ENCODE measurements around the gene ZDHHC17. TPM values are rescaled to one million over a fixed set of nuclear protein-coding genes. Genes with fewer than 3 reads are reported as not detected.

ZDHHC17 gene
- total and polyA plus RNA-seq, 2 donors from 2014 or later = 7.7 to 39.5 TPM

DNA sequence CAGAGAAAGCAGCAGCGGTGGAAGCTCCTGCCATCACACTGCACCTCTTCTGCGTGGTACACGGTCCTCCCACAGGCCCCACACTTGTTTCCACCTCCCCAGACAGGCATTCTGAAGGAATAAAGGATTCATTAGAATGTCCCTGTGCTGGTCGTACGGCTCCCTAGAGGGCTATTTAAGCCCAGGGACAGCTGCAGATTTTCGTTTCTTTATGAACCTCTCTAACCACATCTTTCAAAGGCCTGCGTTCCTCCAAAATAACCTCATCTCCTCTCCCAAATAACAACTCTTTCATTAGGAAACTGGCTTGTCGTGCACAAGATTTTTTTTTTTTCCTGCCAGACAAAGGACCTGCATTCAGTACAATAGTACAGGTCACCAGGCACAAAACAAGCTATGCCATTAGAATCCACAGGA lies 102.2 kb downstream of the ZDHHC17 start:
- intact Hi-C loops (cut with DNase I) = no loop called here
- TF ChIP-seq, protein P1, sequence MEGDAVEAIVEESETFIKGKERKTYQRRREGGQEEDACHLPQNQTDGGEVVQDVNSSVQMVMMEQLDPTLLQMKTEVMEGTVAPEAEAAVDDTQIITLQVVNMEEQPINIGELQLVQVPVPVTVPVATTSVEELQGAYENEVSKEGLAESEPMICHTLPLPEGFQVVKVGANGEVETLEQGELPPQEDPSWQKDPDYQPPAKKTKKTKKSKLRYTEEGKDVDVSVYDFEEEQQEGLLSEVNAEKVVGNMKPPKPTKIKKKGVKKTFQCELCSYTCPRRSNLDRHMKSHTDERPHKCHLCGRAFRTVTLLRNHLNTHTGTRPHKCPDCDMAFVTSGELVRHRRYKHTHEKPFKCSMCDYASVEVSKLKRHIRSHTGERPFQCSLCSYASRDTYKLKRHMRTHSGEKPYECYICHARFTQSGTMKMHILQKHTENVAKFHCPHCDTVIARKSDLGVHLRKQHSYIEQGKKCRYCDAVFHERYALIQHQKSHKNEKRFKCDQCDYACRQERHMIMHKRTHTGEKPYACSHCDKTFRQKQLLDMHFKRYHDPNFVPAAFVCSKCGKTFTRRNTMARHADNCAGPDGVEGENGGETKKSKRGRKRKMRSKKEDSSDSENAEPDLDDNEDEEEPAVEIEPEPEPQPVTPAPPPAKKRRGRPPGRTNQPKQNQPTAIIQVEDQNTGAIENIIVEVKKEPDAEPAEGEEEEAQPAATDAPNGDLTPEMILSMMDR (IDR thresholded peaks at IDR 0.05; ENCODE audit: borderline replicate concordance, extremely low read depth, insufficient read depth) = no peak
- FAIRE-seq (no peak), DNase-seq (peak in 3 of 5 donors; percentile 14 to 48 (median 35))
- no peak overlapping the region for H3K27ac ChIP-seq (ENCODE audit: low read depth in 2 of 2, low read length in 2 of 2)
- peaks cover 2 to 9% (median 3%) of the 10 kb centered on the region in 3 donors for H3K4me1 ChIP-seq (ENCODE audit: control insufficient read depth in 2 of 3, insufficient read depth in 2 of 3, low read depth in 1 of 3, low read length in 3 of 3)
- H3K9me3 ChIP-seq (ENCODE audit: control insufficient read depth in 2 of 3, insufficient read depth in 1 of 3, low read length in 3 of 3) = no peaks in the 10 kb centered on the region
- H3K36me3 ChIP-seq (ENCODE audit: control insufficient read depth in 2 of 3, insufficient read depth in 3 of 3, low read length in 3 of 3) = no peaks in the 10 kb centered on the region
- peak overlapping the region in 1 of 3 donors; percentile 8 for H3K4me3 ChIP-seq (ENCODE audit: low read length in 3 of 3)
- H3K9ac ChIP-seq (ENCODE audit: low read length in 3 of 3) = no peak overlapping the region
- no peaks in the 10 kb centered on the region for H3K27me3 ChIP-seq (ENCODE audit: control insufficient read depth, insufficient read depth, low read length)

DNA sequence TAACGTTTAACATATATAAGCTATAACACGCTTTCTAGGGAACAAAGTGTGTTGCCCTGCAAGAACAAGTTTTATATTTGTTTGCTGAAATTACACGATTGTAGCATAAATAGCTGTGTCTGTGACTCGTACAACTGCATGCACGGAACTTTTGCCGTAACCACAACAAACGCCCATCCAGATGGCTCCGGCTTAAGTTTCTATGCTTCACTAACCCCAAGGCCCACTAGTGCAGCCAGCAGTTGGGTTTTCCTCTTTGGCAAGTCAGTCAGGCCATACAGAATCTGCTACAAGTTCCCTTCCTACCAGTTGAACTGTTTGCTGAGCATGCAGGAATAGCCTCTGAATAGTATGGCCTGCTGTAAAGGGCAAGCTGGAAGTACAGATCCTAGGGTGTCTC lies 102.8 kb downstream of the ZDHHC17 start:
- DNase-seq = peak in 4 of 5 donors; percentile 78 to 89 (median 84)
- Histone ChIP-seq H3K9ac (ENCODE audit: low read length in 3 of 3) (no peak overlapping the region), H3K4me3 (ENCODE audit: low read length in 3 of 3) (peak overlapping the region in 2 of 3 donors; percentile 8 to 40), H3K36me3 (ENCODE audit: control insufficient read depth in 2 of 3, insufficient read depth in 3 of 3, low read length in 3 of 3) (no peaks in the 10 kb centered on the region), H3K27ac (ENCODE audit: low read depth in 2 of 2, low read length in 2 of 2) (no peak overlapping the region), H3K9me3 (ENCODE audit: control insufficient read depth in 2 of 3, insufficient read depth in 1 of 3, low read length in 3 of 3) (no peaks in the 10 kb centered on the region), H3K4me1 (ENCODE audit: control insufficient read depth in 2 of 3, insufficient read depth in 2 of 3, low read depth in 1 of 3, low read length in 3 of 3) (peaks cover 2 to 9% (median 3%) of the 10 kb centered on the region in 3 donors), H3K27me3 (ENCODE audit: control insufficient read depth, insufficient read depth, low read length) (no peaks in the 10 kb centered on the region)
- no peak for FAIRE-seq
- TF ChIP-seq, protein P1 (IDR thresholded peaks at IDR 0.05; ENCODE audit: borderline replicate concordance, extremely low read depth, insufficient read depth) = no peak
- intact Hi-C loops (cut with DNase I) = no loop called here

DNA sequence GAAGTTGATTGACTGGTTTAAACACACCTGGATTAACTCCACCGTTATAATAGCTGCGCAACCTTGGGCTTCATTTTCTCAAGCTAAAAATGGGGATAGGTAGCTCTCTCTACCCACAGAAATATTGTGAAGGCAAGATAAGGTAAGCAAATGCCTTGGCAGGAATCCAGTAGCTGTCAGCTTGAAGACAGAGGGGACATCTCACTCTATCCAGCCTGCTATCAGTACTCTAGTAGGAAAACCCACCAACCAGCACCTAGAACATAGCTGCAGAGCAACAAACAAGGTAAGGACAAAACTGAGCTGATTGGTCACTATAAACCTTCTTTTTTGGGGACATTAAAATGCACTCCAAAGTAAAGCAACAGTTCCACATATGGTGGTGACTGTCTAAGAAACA lies 107.2 kb downstream of the ZDHHC17 start:
- FAIRE-seq = no peak
- intact Hi-C loops (cut with DNase I) = no loop called here
- TF ChIP-seq, protein P1 (IDR thresholded peaks at IDR 0.05; ENCODE audit: borderline replicate concordance, extremely low read depth, insufficient read depth) = no peak

DNA sequence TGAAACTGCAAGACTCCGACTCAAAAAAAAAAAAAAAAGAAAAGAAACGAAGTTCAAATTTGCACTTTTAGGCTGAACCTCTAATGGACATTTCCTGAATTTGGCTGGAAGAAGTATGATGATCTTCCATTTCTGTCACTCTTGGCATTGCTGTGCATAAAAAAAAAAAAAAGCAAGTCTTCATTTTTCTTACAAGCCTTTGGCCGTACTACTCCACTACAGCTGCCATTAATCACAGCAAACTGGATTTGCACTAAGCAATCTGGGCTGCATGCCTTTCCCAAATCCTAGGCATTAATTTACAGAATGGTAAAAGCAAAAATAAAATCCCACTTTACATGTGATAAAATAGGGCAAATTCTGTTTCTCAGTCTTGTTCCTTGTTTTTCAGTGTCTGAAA lies 107.8 kb downstream of the ZDHHC17 start:
- Histone ChIP-seq H3K27ac (ENCODE audit: low read depth in 2 of 2, low read length in 2 of 2) (no peak overlapping the region), H3K9me3 (ENCODE audit: control insufficient read depth in 2 of 3, insufficient read depth in 1 of 3, low read length in 3 of 3) (no peaks in the 10 kb centered on the region), H3K36me3 (ENCODE audit: control insufficient read depth in 2 of 3, insufficient read depth in 3 of 3, low read length in 3 of 3) (no peaks in the 10 kb centered on the region), H3K4me3 (ENCODE audit: low read length in 3 of 3) (no peak overlapping the region), H3K9ac (ENCODE audit: low read length in 3 of 3) (no peak overlapping the region), H3K27me3 (ENCODE audit: control insufficient read depth, insufficient read depth, low read length) (no peaks in the 10 kb centered on the region), H3K4me1 (ENCODE audit: control insufficient read depth in 2 of 3, insufficient read depth in 2 of 3, low read depth in 1 of 3, low read length in 3 of 3) (peaks cover 0 to 4% (median 2%) of the 10 kb centered on the region in 3 donors)
- TF ChIP-seq, protein P1 (IDR thresholded peaks at IDR 0.05; ENCODE audit: borderline replicate concordance, extremely low read depth, insufficient read depth) = no peak
- peak in 1 of 5 donors; percentile 59 for DNase-seq
- intact Hi-C loops (cut with DNase I) = no loop called here
- FAIRE-seq = no peak

More for the DNA sequence above, 107.2 kb downstream of the ZDHHC17 start:
- Histone ChIP-seq H3K27ac (ENCODE audit: low read depth in 2 of 2, low read length in 2 of 2) (no peak overlapping the region), H3K4me1 (ENCODE audit: control insufficient read depth in 2 of 3, insufficient read depth in 2 of 3, low read depth in 1 of 3, low read length in 3 of 3) (peaks cover 2 to 9% (median 3%) of the 10 kb centered on the region in 3 donors), H3K4me3 (ENCODE audit: low read length in 3 of 3) (no peak overlapping the region), H3K36me3 (ENCODE audit: control insufficient read depth in 2 of 3, insufficient read depth in 3 of 3, low read length in 3 of 3) (no peaks in the 10 kb centered on the region), H3K9me3 (ENCODE audit: control insufficient read depth in 2 of 3, insufficient read depth in 1 of 3, low read length in 3 of 3) (no peaks in the 10 kb centered on the region), H3K27me3 (ENCODE audit: control insufficient read depth, insufficient read depth, low read length) (no peaks in the 10 kb centered on the region), H3K9ac (ENCODE audit: low read length in 3 of 3) (no peak overlapping the region)
- no peak for DNase-seq
